ENCODE results near the gene SERPINA3.

SERPINA3 gene

DNA sequence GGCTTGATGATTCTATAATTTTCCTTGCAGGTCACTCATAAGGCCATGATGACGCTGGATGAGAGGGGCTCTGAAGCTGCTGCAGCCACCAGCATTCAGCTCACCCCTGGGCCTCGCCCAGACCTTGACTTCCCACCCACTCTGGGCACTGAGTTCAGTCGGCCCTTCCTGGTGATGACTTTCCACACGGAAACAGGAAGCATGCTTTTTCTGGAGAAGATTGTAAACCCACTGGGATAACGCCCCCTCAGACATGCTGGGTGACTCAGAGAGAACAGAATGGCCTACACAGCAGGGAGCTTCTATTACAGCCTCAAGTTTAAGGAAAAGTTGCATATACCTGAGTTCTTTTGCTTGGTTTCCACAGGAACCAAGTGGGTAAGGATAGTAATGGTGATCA is 34.3 kb downstream of the SERPINA3 start:
- H3K4me3 ChIP-seq (ENCODE audit: low read depth, low read length), result no peak overlapping the region
- TF ChIP-seq, protein P1, sequence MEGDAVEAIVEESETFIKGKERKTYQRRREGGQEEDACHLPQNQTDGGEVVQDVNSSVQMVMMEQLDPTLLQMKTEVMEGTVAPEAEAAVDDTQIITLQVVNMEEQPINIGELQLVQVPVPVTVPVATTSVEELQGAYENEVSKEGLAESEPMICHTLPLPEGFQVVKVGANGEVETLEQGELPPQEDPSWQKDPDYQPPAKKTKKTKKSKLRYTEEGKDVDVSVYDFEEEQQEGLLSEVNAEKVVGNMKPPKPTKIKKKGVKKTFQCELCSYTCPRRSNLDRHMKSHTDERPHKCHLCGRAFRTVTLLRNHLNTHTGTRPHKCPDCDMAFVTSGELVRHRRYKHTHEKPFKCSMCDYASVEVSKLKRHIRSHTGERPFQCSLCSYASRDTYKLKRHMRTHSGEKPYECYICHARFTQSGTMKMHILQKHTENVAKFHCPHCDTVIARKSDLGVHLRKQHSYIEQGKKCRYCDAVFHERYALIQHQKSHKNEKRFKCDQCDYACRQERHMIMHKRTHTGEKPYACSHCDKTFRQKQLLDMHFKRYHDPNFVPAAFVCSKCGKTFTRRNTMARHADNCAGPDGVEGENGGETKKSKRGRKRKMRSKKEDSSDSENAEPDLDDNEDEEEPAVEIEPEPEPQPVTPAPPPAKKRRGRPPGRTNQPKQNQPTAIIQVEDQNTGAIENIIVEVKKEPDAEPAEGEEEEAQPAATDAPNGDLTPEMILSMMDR (conservative IDR thresholded peaks at IDR 0.05; ENCODE audit: low read depth, low read length), result no peak
- peak; percentile 86 for DNase-seq (ENCODE audit: low read depth)

DNA sequence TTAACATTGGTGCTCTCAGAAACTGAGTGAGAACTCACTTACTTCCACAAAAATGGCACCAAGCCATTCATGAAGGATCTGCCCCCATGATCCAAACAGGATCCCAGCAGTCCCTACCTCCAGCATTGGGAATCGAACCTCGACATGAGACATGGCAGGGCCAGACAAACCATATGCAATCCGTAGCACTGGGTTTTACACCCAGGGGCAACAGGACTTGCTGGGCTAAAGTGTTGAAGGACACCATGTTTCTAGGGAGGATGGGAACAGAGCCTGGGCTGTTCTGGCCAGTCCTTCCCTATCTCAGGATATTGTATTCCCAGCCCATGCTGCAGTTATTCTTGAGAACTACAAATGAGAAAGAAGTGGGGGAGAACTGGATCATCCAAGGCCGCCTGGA is 36.6 kb downstream of the SERPINA3 start:
- DNase-seq (ENCODE audit: low read depth), result no peak
- no peak overlapping the region for H3K4me3 ChIP-seq (ENCODE audit: low read depth, low read length)
- TF ChIP-seq, protein P1 (conservative IDR thresholded peaks at IDR 0.05; ENCODE audit: low read depth, low read length), result no peak

DNA sequence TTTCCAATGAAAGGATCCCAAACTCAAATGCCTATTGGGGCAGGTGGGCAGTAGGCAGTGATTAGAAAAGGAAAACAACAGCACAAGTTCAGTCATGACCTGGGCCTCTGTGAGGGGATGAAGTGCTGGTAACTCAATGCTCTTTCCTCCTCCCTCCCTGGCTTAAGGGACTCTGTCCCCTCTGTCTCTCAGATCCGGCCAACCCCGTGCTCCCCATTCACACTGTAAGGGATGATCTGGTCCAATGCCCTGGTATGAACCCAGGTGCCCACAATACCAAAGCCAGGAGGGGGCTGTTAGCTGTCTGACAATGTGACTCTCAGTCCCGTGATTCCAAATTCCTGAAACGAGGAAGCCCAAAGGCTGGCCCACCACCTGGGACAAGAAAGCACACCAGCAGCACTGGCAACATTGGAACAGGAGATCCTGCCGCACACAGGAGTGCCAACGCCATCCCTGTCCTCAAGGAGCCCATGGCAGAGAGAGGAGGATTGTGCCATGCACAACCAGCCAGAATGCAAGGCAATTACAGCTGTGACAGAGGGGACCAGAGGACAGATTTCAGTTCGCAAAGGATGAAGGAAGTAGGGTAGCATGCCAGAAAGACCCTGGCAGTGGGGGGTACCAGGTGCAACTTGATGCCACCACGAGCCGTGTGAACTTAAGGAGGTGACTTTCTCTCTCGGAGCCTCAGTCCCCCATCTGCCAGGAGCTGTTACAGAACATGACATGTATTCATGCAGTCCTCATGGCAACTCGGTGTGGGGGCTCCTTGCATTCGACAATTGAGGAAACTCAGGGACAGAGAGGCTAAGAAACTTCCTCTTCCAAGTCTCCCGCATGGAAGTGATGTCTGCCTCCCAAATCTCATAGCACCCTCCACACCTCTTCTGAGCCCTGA is 37.6 kb downstream of the SERPINA3 start:
- no peak overlapping the region for H3K4me3 ChIP-seq (ENCODE audit: low read depth, low read length)
- DNase-seq (ENCODE audit: low read depth), result no peak
- TF ChIP-seq, protein P1 (conservative IDR thresholded peaks at IDR 0.05; ENCODE audit: low read depth, low read length), result no peak

DNA sequence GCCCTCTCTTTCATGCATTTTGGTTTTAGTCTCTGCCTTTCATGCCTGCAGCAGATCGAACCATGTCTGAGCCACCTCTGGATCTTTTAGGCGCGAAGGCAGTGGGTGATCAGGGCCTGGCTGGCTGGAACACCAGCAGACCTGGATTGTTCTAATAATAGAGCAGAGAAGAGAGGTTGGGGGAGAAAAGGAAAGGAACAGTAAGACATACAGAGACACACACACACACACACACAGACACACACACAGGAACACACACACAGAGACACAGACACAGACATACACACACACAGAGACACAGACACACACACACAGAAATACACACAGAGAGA is 38.2 kb downstream of the SERPINA3 start:
- TF ChIP-seq, protein P1 (conservative IDR thresholded peaks at IDR 0.05; ENCODE audit: low read depth, low read length), result no peak
- no peak for DNase-seq (ENCODE audit: low read depth)
- H3K4me3 ChIP-seq (ENCODE audit: low read depth, low read length), result no peak overlapping the region

DNA sequence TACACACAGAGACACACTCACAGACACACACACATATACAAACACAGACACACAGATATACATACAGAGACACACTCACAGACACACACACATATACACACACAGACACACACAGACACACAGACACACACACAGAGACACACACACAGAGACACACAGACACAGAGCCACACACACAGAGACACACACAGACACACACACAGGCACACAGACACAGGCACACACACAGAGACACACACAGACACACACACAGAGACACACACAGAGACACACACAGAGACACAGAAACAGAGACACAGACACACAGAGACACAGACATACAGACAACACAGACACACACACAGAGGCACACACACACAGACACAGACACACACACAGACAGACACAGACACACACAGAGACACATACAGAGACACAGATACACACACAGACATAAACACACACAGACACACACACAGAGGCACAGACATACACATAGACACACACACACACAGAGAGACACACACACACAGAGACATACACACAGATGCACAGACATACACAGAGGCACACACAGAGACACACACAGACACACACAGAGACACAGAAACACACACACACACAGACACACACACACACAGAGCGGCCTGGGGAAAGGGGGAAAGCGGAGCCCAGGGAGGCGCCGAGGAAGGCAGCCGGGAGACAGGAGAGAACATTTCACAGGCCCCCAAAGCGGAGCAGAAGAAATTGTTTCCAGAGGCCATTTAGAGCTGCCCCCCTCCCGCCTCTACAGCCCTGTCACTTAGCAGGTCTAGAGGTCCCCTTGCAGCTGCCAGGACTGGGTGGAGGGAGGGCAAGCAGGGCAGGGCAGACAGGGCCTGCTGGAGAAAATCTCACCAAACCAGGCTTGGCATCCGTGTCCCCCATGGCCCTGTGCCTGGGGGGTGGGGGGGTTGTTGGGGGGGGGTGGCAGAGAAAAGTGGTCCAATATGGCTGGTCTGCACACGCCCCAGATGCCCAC is 38.9 kb downstream of the SERPINA3 start:
- DNase-seq (ENCODE audit: low read depth), result no peak
- TF ChIP-seq, protein P1 (conservative IDR thresholded peaks at IDR 0.05; ENCODE audit: low read depth, low read length), result no peak
- H3K4me3 ChIP-seq (ENCODE audit: low read depth, low read length), result no peak overlapping the region

DNA sequence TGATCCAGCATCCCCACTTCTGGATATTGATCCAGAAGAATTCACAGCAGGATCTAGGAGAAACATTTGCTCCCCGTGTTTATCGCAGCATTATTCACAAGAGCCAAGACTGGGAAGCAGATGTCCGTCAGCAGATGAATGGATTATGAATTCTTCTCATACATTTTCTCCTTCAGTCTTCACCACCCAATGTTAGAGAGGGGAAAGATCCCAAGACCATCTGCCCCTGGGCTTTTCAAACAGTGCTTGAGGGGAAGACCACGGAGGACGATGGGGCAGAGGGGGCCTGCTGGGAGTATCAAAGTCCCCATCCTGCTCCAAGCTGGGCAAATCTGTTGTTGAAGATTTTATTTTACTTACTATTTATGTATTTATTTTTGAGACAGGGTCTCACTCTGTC is 41.1 kb downstream of the SERPINA3 start:
- TF ChIP-seq, protein P1 (conservative IDR thresholded peaks at IDR 0.05; ENCODE audit: low read depth, low read length), result no peak
- DNase-seq (ENCODE audit: low read depth), result no peak
- H3K4me3 ChIP-seq (ENCODE audit: low read depth, low read length), result no peak overlapping the region

All from choroid plexus epithelial cell (primary cell).